ENCODE data around the gene KRT33B.
"Not testable (repeated sequence)": the region's sequence is repeated elsewhere in the genome, so short reads cannot be mapped to it uniquely, and the experiment has no call there.

KRT33B gene

DNA sequence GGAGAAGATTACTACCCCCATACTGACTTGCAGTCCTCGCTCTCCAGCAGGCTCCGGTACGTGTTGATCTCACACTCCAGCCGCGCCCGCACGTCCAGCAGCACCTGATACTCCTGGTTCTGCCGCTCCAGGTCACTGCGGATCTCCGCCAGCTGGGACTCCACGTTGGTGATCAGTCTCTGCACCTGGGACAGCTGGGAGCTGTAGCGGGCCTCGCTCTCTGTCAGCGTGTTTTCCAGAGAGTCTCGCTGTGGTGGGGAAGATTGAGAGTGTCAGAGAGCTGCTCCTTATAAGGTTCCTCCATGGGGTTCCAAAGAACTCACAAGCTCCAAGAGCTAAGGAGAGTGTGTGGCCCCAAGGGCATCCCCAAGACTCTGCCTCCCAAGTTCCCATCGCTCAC lies 23.2 kb downstream of the KRT33B start:
- DNase-seq (ENCODE audit: low read depth) = not testable (repeated sequence)

DNA sequence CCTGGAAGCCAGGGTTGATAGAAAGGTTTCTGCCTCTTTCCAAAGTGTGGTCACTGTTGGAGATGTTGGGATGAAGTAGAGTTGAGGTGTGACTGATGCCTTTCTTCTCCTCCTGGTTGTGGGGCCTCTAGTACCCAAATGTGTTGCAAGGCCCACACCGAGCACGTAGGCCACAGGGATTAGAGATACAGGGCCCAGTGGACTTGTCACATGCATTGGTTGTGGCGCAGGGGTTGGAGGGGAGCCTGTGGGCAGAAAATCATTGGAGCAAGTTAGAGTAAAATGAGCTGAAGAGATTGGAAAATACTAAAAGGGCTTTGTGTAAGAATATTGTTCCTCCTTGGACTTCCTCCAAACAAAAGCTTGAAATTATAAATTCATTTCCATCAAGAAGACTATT lies 23.6 kb downstream of the KRT33B start:
- no peak for DNase-seq (ENCODE audit: low read depth)

DNA sequence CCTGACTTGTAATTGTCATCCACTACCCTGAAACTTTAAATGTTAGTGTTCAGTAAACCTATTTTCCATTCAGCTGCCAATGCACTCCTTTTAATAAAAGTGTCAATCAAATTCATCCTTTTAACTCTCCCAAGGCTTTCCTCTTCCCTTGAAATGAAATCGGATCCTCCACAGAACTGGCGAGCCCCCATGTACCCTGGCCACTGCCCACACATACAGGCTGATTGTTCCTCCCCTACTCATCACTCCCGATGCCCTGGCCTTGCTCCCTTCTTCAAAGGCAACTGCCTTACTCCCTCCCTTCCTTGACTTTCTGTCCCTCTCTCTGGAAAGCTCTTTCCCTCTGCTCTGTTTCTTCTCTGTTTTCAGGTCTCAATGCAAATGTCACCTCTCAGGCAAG lies 26.6 kb downstream of the KRT33B start:
- no peak for DNase-seq (ENCODE audit: low read depth)

DNA sequence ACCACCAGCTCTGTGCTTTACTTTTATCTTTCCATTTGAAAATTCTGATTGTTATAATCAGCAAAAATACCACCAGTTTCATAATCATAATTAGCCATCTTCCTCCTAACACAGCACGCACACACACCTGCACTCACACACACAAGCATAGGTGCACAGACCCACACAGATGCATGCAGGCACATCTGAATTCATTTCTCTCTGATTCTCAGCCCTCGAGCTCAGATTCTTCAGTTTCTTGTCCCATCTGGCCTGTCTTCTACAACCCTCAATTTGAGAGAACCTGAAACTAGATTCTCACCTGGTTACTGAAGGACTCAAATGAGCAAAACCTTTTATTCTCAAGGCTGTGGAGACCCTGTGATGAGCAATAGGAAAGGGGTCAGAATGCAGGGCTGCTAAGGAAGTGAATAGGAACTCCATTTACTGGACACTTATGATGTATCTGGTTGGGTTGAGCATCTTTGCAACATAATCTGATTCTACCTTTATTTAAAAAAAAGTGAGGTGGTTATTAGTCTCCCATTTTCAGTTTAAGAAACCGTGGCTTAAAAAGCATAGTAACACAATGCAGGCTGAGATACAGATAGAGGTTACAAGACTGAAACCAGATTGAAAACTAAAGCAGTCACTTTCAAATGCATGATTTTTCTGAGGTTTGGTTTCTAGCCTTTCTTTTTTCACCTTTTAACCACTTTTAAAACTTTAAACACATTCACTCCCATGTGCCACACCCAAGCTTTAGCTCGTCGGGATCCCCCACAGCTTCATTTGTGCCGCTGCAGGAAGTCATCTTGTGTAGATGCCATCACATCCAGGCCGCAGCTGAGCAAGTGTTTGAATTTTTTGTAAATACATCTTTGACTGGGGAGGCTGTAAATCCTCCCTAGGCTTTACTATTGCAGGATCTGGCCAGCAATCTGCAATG lies 28.4 kb downstream of the KRT33B start:
- peak; percentile 33 for DNase-seq (ENCODE audit: low read depth)

DNA sequence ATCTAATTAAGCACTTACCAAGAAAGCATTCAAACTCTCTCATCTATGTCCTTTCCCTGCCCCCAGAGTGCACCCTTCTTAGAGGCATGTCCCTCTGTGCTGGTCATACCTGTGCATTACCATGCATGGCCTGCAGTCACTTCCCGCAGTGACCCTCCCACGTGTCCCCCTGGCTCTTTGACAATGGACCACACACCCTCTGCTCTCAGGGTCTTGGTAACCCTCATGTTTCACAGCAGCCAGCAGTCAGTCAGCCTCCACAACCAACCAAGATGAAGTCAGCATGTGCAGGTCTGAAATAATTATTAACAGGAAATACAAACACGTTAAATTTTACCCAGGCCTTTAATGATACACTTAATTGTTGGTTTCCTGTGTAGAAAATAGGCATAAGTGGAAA lies 29.1 kb downstream of the KRT33B start:
- DNase-seq (ENCODE audit: low read depth) = no peak

DNA sequence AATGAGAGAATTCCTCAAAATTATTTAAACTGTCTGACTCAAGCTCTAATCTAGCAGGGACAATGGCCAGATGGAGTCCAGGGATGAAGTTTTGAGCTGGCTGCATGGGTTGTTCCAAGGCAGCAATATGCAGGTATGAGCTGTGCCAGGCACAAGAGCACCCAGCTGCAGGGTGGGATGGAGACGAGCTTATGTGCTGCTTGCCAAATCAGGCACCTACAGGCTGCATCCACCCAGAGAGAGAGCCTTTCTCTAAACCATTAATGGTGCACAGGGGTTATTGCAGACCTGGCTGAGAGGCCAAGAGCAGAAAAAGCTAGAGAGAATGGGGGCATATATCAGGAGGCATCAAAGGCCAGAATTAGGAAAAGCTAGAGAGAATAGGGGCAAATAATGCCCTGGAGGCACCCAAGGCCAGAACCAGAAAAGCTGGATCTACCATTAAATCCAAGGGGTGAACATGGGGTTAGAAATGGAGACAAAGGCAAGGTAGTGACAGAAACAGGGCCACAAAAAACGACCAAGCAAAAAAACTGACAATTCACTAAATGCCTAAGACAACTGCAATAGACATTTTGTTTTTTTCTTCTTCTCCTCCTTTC lies 29.9 kb downstream of the KRT33B start:
- no peak for DNase-seq (ENCODE audit: low read depth)

DNA sequence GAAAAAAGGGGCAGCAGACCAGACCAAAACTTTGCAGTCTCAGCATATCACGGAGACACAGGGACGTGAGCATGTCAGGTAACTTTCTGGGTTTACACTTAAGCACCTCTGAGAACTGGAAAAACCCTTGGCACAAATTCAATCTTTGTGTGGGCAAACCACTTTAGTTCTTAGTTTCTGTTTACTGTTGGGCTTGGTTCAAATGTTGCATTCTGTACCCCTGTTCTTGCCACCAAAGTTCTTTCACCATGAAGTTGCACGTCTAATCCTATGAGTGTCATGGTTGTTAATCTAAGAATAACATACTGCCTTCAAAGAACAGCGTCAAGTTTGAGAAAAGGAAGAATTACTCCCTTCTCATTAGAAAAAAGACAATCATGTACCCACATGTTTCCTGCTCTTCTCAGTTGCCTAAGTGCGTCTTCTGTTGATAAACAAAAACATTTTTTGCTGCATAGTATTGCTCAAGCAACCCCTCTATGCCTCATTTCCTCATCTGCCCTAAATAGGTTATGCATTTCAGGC lies 30.6 kb downstream of the KRT33B start:
- DNase-seq (ENCODE audit: low read depth) = peak; percentile 17

DNA sequence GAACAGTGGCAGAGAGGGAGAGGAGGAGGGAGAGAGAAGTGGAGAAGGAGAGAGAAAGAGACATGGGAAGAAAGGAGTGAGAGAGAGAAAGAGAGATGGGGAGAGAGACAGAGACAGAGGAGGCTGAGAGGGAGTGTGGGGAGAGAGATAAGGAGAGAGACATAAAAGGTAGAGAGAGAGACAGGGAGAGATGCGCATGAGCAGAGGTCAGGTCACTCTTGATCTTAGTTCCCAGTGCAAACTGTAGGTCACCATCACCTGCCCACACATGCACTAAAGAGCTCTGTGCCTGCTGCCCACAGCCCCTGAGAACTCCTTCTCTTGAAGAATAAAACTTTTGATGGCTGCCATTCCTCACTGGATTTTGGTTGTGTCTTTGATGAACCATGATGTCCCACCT lies 33.9 kb downstream of the KRT33B start:
- DNase-seq (ENCODE audit: low read depth) = no peak

DNA sequence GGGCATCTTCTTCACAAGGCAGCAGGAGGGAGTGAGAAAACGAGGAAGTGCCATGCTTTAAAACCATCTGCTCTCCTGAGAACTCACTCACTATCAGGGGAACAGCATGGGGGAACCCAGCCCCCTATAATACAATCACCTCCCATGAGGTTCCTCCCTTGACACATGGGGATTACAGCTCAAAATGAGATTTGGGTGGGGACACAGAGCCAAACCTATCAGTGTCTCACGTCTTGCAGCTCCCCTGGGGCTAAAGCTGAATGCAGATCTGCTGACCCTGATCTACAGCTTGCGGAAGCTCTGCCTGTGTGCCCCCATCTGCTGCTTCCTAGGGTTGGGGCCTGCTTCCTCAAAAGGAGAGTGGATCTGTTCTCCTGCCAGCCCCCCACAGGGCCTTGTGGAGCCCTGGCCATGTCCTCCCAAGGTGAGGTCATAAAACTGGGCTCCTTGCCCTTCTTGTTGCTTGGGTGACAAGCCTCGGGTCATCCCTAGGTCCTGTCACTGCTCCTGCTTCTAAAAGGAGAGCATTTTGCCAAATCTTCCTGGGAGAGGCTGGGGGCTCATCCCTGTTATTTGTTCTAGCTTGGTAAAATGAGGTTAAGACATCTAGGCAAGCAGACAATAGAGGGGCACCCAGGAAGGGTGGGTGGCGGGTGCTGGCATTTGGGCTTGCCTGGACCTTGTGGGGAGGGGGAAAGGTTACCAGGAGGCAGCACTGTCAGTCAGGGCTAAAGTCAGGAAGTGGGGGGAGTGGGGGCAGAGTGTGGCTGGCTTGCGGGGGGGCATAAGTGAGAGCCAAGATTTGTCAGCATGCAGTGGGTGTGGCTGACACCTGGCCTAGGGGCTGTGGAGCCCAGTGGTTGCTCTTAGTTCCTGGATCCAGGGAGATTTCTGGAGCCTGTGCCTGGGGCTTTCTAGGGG lies 35.0 kb downstream of the KRT33B start:
- no peak for DNase-seq (ENCODE audit: low read depth)

DNA sequence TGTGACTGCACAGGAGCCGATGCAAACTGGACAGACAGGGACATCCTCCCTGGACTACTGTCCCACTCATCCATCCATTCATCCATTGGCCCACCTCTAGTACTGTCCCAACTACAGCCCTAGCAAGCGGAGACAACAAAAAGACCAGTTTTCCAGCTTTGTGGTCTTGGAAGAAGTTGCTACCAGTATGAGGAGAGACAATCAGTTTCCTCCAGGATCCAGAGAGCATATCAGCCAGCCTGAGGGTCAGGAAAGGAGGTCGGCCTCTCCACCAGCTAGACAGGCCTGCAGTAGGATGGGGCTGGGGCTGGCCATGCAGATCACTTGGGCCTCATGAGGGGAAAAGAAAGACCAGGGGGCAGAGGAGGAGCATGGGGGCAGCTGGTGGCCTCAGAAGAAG lies 35.8 kb downstream of the KRT33B start:
- no peak for DNase-seq (ENCODE audit: low read depth)

DNA sequence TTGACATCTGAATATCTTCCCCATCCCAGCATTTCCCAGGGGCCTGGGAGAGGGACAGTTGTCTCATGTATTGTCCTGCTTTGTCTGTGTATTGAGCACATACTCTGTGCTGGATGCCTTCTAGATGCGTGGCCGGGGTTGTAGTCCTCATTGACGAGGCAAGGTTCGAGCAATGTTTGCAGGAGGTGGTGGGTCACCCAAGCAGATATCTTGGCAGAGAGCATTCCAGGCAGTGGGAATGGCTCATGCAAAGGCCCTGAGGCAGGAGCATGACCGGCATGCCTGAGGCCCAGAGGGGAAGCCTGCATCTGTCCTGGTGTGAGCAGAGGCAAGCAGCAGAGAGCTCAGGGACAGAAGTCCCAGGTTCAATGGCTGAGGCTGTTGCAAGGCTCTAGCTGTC lies 36.5 kb downstream of the KRT33B start:
- no peak for DNase-seq (ENCODE audit: low read depth)

DNA sequence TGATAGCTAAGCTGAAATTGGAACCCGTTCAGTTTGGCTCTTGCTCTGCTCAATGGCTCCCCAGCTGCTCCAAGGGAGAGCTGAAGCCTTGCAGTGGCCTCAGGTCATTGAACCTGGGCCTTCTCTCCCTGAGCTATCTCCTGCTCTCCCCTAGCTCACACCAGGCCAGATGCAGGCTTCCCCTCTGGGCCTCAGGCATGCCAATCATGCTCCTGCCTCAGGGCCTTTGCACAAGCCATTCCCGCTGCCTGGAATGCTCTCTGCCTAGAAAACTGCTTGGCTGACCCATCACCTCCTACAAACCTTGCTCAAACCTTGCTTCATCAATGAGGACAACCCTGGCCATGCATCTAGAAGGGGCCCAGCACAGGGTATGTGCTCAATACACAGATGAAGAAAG lies 37.4 kb downstream of the KRT33B start:
- no peak for DNase-seq (ENCODE audit: low read depth)

DNA sequence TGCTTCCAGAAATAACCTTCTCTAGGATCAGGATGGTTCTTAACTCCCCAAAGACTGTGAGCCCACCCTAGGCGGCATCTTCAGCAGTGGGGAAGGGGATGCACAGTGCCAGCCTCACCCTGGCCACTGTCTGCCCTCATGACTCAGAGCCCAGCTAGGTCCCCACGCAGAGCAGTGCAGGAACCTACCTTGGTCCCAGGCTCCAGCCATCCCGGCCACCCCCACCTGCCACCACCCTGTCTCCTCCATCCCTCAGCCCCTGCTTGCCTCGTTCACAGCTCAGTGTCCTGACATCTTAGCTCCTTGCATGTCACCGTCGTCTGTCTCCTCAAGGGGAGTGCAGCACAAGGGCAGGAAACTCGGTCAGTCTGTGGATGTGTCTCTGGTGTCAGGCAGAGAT lies 38.0 kb downstream of the KRT33B start:
- no peak for DNase-seq (ENCODE audit: low read depth)

DNA sequence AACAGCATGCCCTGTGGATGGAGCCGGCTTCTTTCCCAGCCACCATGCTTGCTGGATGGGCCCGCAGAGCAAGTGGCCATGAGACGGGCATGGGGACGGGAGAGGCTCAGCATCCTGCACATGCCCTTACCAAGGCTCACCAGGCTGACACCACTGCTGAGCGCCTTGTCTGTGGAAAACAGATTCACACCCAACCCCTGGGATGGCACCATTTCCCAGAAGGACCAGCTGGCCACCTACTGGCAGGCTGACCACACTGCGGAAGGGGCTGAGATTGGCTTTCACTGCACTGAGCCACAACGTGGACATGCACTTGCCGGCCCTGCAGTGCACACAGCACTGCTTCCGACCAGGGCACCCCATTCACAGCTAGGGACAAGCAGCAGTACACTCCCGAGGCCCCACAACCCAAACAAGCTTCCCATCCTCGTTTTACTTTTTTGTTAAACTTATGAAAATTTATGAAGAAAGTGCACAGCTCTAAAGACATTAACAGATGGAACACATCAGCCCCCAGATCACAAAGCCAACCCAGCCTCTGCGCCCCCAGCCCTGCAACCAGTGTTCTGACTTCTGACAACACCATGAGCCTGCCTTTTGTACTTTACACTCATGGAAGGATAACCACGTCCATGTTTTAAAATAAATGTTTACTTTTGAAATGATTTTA lies 40.2 kb downstream of the KRT33B start:
- no peak for DNase-seq (ENCODE audit: low read depth)

DNA sequence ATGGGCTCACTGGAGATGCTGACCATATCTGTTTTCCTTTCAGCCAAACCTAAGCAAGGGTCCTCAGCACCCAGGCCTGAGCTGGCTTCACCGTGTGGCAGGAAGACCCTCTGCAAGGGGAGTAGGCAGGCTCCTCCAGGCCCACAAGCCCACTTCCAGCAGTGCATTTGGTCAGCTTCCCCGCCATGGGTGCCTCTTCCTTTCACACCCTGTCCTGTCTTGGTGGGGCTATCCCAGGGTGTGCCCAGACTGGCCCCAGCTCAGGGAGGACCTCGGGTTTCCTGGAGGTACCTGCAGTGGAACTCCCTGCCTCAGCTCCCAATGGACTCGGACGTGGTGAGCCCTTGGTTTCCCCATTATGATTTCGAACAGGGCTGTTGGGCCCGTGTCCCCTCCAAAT lies 41.4 kb downstream of the KRT33B start:
- DNase-seq (ENCODE audit: low read depth) = no peak

DNA sequence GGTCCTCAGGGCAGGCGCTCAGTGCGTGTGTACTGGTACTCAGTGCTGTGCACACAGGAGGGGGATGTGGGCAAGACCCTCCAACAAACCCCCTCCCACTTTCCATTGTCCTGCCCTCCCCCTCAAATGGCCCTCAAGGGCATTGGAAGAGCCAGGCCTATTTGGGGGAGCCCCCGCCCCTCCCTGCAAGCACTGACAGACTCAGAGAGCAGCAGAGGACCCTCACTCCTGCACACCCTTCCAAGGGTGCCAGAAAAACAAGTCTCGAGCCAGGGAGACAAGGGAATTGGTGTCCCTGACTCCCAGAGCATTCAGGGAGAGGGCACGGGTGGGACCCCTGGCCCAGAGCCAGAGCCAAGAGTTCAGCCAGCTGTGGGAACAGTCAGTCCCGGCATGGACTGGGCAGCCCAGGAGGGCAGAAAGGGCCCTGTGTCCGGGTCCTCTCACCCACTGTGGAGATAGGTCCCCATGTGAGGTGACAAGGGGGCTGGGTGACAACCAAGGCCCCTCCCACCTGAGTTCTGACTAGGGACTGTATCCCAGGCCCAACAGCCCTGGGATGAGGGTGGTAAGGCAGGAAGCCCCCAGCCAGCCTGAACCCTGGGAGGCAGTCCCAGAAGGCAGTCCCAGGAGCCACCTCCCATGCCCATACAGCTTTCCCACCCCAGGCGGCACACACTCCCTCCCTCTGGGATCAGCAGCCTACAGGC lies 42.0 kb downstream of the KRT33B start:
- no peak for DNase-seq (ENCODE audit: low read depth)

DNA sequence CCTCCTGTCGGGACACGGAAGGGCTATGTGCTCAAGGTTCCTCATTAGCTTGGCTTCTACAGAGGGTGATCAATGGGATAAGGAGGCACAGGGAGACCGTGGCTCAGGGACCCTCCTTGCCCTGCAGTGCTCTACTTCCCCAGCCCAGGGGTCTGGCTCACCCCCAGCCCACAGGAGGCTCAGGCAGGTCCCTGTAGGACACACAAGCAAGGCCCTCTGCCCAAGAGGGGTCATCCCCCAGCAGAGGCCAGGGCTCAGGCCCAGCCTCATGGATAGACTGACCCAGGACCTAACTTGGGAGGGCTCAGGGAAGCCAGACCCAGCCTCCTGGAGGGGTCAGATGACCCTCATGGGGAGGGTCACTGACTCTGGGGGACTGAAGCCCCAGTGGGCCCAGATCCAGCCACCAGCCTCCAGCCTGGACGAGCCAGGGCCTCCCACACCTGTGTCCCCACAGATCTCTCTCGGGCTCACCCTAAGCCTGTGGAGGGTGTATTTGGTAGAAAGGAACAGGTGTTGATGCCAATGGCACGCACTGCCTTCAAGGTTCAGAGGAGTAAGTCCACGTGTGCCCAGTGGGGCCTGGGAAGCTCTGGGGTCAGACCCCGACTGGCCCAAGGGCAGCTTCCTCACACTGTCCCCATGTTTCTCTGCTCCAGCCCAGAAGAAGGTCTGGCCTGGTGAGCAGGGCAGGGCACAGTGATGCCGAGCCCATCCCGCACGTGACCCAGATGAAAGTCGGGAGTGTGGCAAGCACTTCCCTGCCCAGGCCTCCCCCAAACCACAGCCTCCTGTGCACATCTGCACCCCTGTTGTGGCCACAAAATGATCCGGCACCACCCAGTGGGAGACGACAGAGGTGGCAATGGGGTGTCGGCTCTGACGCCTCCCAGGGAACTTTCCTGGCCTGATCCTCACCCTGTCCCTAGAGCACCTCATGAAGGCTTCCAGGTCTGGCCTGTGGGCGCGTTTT lies 43.2 kb downstream of the KRT33B start:
- no peak for DNase-seq (ENCODE audit: low read depth)

DNA sequence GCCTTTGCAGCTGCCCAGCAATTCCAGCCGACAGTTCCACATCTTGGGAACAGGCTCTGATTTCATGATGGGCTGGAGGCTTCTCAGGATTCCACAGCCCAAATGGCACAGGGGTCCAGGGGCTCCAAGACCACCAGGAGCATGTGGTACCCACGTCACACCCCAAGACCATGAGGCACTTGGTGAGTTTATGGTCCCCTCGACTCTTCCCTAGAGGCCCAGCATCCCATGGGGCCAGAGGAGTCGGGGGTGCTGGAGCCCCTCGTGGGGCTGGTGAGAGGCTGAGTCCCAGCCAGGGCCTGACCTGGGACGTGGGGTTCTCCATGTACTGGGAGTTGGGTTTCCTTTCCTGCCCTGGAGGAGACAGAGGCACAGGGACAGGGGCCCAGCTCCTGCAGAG lies 44.0 kb downstream of the KRT33B start:
- no peak for DNase-seq (ENCODE audit: low read depth)

DNA sequence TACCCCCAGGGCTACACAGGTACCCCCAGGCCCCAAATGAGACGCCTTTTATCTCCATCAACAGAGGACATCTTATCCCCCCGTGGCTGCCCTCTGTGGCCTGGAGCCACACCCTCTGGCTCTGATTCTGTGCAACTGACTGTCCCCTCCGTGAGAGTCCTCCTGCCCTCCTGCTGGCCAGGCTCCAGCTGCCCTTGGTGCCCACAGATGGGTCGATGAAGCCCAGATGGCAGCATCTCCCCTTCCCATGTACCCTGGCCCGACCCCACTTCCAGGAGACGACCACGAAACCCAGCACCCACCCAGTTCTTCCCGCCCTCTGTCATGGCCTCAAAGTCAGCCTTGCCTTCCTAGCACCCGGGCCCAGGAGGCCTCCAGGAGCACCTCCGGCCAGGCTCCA lies 44.5 kb downstream of the KRT33B start:
- no peak for DNase-seq (ENCODE audit: low read depth)
